ENCODE results near the gene DHTKD1. TPM values are rescaled to one million over a fixed set of nuclear protein-coding genes. Genes with fewer than 3 reads are reported as not detected.

The DHTKD1 gene
- polyA plus RNA-seq (ENCODE audit: insufficient read length in 3 of 3): 10 to 100 TPM; 30.9 to 33.6 (median 31.4) TPM

- DNase-seq (ENCODE audit: low read depth in 3 of 3, low spot score in 2 of 3): peak; percentile 85 to 95 (median 94)
Measured at GRCh38 chr10:12068449-12069269, at the start of gene DHTKD1. Gene DHTKD1 (plus strand): TSS chr10:12068954. CDS start chr10:12069034, 80 bp downstream.

GRCh38 chr10:12019283-12019971, 49.3 kb upstream of the DHTKD1 start:
- DNase-seq (ENCODE audit: low read depth in 3 of 3, low spot score in 2 of 3): peak in 1 of 3 donors; percentile 45

DNA sequence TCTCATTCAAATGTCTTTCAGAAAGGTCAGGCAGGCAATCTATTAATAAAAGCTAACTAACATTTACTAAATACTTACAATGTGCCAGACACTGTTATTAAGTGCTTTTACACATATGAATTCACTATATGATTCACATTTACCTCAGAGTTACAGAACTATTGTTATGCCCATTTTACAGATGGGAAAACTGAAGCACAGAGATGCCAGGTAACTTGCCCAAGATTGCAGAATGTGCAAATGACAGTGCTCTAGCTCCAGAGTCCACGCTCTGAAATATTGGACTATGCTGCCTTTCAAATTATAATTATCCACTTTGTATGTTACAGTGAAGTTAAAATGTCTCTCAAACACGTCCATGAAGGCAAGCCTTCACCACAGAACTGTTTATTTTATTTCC, 48.2 kb upstream of the DHTKD1 start:
- no peak for DNase-seq (ENCODE audit: low read depth in 3 of 3, low spot score in 2 of 3)

DNA sequence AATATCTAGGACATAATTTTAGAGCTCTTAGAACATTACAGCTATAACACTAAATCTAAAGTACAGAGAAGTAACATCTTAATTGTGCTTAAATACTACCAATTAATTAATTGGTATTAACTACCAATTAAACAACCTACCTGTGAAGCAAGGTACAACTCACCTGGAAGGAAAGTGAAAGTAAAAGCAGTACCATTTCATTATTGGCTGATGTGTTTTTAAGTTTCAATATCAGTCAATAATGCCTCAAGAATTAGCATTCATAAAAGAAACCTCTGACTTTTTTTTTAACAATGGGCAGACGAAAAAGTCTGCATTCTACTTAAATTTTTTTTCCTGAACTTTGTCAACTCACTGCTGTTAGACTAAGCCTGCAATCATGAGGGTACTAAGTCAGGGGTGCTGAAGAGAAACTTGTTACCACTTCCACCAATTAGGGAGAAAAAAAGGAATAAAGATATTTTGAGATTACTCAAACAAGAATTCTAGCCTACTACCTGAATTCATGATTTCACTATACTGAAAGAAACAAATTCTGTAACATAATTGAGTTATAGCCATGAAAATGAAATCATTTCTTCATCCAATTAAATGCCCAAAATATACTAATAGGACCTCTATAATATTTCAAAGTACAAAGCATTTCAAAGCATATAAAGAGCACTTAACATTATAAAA, 46.0 kb upstream of the DHTKD1 start:
- no peak for DNase-seq (ENCODE audit: low read depth in 3 of 3, low spot score in 2 of 3)

DNA sequence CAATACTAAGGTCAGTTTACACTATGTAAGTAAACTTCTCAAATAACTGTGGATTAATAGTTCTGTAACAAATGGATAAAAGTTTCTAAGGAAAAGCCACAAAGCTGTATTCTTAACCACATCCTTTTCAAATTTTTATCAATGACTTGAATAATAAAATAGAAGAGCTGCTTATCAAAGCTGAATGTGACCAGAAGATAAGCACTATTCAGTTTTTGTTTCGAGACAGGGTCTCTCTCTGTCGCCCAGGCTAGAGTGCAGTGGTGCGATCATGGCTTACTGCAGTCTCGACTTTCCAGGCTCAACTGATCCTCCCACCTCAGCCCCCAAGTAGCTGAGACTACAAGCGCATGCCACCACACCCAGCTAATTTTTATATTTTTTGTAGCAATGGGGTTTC, 43.2 kb upstream of the DHTKD1 start:
- no peak for DNase-seq (ENCODE audit: low read depth in 3 of 3, low spot score in 2 of 3)

DNA sequence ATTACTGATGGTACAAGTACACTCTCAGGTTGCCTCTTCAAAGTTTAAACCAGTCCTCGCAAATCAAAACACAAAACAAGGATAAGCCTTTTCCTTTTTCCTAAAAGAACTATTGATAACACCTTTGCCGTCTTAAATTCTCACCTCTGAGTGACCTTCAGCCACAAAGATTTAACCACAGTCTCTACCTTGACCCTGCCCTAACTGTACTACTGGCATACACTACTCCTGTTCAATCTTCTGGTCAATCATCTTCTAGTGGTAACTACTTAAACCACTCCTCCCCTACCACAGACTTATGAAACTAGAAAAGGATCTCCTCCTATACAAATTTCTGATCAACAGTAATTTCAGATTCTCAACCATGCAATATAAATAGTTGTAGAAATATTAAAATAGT, 41.2 kb upstream of the DHTKD1 start:
- DNase-seq (ENCODE audit: low read depth in 3 of 3, low spot score in 2 of 3): no peak

- no peak for DNase-seq (ENCODE audit: low read depth in 3 of 3, low spot score in 2 of 3)
Measured at GRCh38 chr10:12031404-12031803, 37.4 kb upstream of the DHTKD1 start.

DNA sequence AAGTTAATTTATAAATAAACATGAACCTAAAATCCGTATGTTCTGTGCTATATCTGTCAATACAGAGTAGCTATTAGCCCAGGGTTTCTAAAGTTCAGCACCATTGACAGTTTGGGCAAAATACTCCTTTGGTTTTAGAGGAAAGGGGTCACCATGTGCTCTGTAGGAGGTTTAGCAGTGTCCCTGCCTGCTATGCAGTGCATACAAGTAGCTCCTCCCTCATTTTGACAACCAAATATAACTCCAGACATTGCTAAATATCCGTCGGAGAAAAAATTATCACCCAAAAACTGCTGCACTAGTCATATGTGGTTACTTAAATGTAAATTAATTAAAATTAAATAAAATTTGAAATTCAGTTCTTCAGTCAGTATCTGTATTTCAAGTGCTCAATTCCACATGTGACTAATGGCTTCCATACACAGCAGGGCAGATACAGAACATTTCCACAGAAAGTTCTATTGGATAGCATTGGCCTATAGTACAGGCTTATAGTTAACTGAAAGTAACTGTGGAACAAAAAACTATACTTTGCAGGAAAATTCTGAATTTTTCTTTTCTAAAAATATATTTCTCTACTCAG, 32.6 kb upstream of the DHTKD1 start:
- DNase-seq (ENCODE audit: low read depth in 3 of 3, low spot score in 2 of 3): no peak

DNA sequence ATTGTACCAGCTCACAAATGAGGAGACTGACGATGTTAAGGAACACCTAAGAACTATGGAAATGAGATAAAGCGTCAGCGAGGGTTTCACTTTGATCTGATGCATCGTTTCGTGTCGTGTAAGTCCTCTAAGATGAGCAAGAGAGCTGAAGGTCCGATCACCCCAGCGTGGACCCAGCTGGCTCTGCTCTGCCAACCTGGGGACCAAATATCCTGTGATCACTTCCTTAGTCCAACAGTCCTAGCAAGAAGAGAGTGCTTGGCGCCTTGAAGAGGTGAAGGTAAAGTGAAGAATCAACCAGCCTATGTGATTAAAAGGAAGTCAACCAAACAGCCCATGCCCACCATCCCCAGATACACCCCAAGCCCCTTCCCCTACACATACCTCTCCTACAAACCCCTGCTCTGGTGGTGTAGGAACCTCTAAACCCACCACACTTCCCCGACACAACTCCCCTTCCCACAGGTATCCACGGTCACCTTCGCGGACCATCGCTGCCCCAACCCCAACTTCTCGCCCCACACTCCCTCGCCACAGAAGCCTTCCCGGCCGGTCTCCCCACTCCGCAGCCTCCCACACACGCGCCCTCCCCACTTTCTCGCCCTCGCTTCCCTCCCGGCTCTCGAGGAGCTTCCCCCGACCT, 26.9 kb upstream of the DHTKD1 start:
- no peak for DNase-seq (ENCODE audit: low read depth in 3 of 3, low spot score in 2 of 3)

GRCh38 chr10:12042409-12042796, 26.4 kb upstream of the DHTKD1 start:
- DNase-seq (ENCODE audit: low read depth in 3 of 3, low spot score in 2 of 3): no peak

DNA sequence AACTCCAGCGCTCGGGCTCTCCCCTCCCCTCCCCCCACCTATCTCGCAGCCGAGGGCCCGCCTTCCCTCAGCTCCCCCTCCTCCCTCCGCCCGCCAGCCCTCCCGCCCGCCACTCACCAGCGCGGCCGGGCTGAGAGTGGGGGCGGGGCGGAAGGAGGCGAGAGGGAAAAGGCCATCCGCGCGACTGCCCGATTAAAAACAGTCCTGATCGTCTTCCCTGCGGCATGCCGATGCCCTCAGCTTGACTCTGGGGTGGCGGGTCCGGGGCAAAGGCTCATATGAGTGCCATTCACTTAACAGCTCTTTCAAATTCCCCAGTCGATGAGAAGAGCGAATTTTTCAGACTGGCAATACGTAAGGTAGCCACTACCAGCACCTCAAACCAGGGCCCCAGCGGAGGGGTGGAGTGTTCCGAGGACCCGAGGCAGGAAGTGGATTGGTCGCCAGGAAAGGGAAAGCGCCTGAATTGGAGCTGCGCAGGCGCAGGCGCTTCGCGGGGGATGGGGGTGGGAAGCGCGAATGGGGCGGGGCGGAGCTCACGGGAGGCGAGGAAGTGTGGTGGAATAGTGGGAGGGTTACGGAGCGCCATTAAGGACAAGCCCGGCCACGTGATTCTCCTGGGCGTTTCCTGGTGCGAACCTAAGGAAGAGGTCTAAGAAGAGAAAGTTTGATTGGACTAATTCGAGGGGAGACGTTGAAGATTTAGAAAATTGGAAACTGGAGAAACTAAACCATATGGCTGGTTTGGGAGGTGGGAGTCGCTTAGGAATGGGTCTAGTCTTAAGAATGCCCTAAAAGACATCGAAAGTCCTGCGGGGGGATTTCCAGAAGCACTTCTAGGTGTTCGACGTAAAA, 25.7 kb upstream of the DHTKD1 start, which contains the start of gene UPF2:
UPF2 (minus strand) TSS at position 13 of the 855 bp plus-strand sequence. CDS start 7,386 bp downstream, outside the sequence.
- peak; percentile 94 to 97 (median 96) for DNase-seq (ENCODE audit: low read depth in 3 of 3, low spot score in 2 of 3)

DNA sequence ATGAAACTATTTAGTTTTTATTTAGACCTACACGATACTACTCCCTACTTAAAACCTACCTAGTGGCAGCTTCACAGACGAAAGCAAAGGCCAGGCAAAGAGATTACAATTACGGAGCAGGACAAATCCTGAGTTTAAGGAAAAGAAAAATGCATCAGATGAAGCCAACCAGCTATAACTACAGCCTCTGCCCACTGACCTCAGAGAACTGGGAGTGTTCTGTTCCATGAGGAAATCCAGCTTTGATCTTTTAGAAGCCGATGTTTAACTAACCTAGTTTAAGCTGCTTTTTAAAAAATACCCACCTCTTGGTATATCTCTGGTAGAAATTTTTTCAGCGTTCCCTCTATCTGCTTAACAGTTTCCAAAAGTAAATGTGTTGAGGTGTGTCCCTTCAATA, 23.2 kb upstream of the DHTKD1 start:
- no peak for DNase-seq (ENCODE audit: low read depth in 3 of 3, low spot score in 2 of 3)

DNA sequence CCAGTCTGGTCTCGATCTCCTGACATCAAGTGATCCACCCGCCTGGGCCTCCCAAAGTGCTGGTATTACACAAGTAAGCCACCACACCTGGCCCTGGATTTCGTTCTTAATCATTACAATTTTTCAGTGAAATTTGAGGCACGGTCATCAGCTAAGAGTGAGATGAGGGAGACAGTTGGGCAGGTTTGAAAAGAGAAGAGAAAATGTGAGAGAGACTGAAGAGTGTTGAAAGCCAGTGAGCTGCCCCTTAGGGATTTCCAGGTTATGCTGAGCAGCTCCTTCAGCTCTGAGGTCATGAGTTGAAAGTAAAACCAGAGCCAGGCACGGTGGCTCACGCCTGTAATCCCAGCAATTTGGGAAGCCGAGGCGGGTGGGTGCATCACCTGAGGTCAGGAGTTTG, 20.2 kb upstream of the DHTKD1 start:
- no peak for DNase-seq (ENCODE audit: low read depth in 3 of 3, low spot score in 2 of 3)

DNA sequence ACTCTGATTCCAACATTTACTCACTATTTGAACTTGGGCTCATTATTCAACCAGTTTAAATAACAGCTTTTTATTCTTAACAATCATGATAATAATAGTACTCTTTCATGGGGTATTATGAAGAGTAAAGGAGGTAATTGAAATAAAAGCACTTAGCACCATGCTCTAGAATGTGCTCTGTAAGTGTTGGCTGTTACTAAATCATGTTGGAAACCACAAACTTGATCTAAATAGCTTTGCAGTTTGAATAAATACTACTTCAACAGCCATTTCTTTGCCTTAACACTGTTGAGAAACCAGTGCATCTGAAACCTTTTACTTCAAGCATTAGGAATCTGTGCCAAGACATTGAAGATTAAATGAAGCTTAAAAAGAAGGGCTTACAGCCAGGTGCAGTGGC, 18.2 kb upstream of the DHTKD1 start:
- DNase-seq (ENCODE audit: low read depth in 3 of 3, low spot score in 2 of 3): no peak

DNA sequence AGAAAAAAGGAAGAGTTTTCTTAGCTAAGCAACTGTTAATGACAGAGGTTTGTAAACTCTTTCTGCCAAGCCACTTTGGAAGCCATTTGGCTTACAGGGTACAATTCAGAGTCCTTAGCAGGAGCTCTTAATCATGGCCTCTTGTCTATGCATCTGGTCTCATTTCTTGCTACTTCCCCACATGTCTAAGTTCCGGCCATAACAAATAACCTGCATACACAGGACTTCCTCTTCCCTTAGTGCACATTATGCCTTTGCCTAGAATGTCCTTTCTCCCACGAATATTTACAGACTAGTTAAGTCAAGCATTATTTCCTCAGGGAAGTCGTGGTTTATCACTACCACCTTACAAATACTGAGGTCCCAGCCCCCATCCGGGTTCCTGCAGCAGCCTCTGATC, 17.5 kb upstream of the DHTKD1 start:
- no peak for DNase-seq (ENCODE audit: low read depth in 3 of 3, low spot score in 2 of 3)

- no peak for DNase-seq (ENCODE audit: low read depth in 3 of 3, low spot score in 2 of 3)
Measured at GRCh38 chr10:12055732-12056131, 13.0 kb upstream of the DHTKD1 start.

DNA sequence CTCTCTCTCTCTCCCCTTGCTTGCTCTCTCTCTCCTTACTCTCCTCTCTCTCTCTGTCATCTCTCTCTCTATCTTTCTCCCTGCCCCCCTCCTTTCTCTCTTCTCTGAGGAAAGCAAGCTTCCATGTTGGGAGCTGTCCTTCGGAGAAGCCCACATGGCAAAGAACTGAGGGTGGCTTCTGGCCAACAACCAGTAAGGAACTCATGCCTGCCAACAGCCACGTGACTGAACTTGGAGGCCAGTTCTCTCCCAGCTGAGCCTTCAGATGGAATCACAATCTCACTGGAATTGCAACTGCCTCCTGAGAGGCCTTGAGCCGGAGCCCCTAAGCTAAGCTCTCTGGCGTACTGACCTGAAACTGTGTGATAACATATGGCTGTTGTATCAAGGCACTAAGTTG, 12.0 kb upstream of the DHTKD1 start:
- DNase-seq (ENCODE audit: low read depth in 3 of 3, low spot score in 2 of 3): no peak

GRCh38 chr10:12061124-12061523, 7.6 kb upstream of the DHTKD1 start:
- no peak for DNase-seq (ENCODE audit: low read depth in 3 of 3, low spot score in 2 of 3)

- no peak for DNase-seq (ENCODE audit: low read depth in 3 of 3, low spot score in 2 of 3)
Measured at GRCh38 chr10:12062754-12063482, 5.8 kb upstream of the DHTKD1 start.
